ENCODE results near the gene VPS13D.

DNA sequence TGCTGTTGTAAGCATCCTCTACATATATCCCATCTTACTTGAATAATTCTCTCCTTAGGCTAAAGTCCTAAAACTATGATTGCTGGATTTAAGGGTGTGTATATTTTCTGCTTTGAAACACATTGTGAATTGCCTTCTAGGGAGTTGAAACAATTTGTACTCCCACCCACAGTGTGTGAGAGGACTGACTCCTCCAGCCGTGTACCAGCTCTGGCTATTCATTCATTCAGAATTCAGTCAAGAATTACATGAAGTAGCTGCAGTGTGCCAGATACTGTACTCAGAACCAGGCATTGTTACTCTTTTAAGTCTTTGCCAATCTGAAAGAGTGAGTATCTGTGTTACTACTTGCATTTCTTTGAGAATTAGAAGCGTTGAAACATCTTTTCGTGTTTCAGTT lies 253.2 kb downstream of the VPS13D start:
- TF ChIP-seq, protein P1, sequence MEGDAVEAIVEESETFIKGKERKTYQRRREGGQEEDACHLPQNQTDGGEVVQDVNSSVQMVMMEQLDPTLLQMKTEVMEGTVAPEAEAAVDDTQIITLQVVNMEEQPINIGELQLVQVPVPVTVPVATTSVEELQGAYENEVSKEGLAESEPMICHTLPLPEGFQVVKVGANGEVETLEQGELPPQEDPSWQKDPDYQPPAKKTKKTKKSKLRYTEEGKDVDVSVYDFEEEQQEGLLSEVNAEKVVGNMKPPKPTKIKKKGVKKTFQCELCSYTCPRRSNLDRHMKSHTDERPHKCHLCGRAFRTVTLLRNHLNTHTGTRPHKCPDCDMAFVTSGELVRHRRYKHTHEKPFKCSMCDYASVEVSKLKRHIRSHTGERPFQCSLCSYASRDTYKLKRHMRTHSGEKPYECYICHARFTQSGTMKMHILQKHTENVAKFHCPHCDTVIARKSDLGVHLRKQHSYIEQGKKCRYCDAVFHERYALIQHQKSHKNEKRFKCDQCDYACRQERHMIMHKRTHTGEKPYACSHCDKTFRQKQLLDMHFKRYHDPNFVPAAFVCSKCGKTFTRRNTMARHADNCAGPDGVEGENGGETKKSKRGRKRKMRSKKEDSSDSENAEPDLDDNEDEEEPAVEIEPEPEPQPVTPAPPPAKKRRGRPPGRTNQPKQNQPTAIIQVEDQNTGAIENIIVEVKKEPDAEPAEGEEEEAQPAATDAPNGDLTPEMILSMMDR (IDR thresholded peaks at IDR 0.05), result no peak
- no peak for TF ChIP-seq SIN3A (IDR thresholded peaks at IDR 0.05; ENCODE audit: borderline replicate concordance, insufficient read depth, low read depth, low read length)

Data from Panc1 (cell line).